DMS 273 (cell line): Measurements from ENCODE around the gene KIAA1191.
A peak's percentile ranks its signal among the peaks of the same experiment; 100 is the strongest.

Experiments used
- DNase-seq: peaks from one replicate; lab custom pipeline; 2025; ENCODE audit not compliant: unreplicated experiment; lab: John Stamatoyannopoulos, UW

The KIAA1191 gene

DNA sequence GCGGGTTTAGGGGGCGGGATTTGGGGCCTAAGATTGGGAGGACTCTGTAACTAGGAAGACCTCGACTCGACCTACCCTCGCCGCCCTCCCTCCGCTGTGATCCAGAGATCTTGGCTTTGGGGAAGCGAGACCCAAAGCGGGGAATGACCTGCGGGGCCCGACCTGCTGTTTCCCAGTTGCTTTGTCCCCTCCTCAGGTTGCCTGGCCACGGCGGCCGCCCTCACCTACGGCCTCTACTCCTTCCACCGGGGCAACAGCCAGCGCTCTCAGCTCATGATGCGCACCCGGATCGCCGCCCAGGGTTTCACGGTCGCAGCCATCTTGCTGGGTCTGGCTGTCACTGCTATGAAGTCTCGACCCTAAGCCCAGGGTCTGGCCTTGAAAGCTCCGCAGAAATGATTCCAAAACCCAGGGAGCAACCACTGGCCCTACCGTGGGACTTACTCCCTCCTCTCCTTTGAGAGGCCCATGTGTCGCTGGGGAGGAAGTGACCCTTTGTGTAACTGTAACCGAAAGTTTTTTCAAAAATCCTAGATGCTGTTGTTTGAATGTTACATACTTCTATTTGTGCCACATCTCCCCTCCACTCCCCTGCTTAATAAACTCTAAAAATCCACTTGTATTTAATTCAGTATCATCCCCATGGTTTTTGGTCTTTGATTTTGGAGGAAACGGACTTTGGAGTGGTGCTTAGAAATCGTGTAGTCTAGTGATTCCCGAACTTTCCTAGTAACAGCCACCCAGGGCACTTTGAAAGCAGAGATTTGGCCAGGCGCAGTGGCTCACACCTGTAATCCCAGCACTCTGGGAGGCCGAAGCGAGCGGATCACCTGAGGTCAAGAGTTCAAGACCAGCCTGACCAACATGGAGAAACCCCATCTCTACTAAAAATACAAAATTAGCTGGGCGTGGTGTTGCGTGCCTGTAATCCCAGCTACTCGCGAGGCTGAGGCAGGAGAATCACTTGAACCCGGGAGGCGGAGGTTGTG lies 27.9 kb upstream of the KIAA1191 start:
- no peak for DNase-seq

DNA sequence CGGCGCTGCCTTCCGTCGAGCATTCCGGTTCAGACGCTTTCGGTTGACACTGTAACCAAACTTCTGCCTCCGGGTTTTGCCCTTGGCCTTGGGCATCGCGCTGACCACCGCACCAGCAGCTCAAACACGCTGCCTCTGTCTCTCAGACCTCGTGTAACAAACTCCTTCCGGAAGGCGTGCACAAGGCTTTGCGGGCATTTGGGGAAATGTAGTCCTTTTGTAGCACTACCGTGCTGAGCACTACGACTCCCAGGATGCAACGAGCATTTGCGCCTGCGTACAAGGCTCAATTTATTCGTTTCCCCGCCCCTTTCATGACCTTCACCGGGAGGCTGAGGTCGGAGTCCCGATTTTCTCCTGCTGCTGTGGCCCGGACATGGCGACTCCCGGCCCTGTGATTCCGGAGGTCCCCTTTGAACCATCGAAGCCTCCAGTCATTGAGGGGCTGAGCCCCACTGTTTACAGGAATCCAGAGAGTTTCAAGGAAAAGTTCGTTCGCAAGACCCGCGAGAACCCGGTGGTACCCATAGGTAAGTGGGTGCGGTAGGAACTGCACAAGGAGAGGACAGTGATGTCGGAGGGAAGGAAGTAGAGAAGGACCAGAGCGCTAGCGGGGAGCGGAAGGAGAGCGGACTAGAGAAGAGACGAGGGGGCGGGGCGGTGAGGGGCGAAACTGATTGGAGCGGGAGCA lies 27.0 kb upstream of the KIAA1191 start, which contains the start of the genes HIGD2A and NOP16:
Gene HIGD2A, plus strand, starts transcription at position 308 of the 691 bp plus-strand sequence. Its CDS starts 69 bp downstream, at position 377.
Gene NOP16, minus strand, starts transcription at position 155 of the 691 bp plus-strand sequence. Its CDS starts 59 bp downstream, at position 96.
- DNase-seq = peak; percentile 100

DNA sequence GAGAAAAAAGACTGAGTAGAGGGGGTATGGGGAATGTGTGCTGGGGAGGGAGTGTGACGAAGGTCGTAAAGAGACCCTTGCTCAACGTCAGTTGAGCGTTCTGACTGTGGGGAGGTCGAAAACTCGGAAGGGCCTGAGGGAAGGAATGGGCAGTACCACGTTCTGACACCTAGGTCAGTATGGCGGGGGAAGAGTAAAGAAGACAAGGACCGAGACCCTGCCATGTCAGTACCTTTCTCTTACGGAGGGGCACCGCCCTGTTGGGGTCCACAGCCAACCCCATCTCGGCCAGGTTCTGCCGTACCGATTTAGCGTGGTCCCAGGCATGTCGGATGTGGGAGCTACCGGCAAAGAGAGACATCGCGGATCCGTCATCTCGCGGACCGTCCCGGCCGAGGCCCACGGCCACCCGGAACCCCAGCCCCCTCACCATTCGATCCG lies 26.5 kb upstream of the KIAA1191 start:
- peak; percentile 61 for DNase-seq

DNA sequence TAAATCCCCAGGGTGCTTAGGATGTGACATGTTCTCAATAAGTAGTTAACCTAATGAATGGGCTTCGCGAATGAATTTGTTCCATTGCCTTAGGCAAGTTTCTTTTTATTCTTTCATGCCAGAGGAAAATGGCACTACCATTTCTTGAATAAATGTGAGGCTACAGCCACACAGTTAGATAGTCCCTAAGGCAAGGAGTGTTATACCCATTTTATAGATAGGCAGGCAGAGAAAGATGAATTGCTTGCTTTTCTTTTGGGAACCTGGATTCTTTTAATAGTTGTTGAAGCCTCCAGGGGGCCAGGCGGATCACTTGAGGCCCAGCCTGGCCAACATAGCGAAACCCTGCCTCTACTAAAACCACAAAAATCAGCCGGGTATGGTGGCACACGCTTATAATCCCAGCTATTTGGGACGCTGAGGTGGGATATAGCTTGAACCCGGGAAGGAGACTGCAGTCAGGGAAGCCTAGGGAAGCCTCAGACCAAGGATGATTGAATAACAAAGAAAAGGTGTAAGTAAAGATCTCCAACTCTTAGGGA lies 25.9 kb upstream of the KIAA1191 start:
- peak; percentile 27 for DNase-seq

DNA sequence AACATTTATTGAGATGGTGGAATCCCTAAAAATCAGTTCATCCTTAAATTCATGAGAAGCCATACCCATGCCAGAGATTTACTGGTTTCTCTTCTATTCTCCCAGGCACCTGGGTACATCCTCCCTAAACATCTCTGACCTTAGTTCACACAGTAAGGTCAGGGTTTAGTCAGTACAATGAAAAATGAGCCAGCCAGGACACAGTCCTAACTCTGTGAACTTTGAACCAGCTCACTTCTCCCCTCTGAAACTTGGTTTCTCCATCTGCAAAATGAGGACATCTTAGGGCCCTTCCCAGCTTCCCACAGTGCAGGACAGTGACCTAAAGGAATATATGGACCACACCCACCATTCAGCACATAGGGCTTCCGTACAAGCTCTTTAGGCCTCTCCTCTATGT lies 24.9 kb upstream of the KIAA1191 start:
- DNase-seq = no peak

DNA sequence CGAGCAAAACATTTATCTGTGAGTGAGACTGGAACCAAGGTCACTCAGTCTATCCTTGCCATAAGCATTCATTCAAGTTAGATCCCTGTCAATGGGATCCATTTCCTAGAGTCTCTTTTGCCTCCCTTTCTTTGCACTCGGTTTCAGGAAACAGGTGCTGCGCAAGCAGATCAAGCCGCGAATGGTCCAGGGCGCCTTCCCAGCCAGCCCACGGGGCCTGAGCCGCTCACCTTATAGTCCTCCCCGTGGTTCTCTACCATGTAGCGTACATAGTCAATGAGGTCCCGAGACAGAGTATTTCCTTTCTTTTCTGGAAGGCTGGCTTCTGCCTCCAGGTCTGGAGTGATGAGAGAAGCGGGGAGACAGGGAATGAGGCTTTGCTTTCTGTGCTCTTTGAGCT lies 23.4 kb upstream of the KIAA1191 start:
- no peak for DNase-seq

DNA sequence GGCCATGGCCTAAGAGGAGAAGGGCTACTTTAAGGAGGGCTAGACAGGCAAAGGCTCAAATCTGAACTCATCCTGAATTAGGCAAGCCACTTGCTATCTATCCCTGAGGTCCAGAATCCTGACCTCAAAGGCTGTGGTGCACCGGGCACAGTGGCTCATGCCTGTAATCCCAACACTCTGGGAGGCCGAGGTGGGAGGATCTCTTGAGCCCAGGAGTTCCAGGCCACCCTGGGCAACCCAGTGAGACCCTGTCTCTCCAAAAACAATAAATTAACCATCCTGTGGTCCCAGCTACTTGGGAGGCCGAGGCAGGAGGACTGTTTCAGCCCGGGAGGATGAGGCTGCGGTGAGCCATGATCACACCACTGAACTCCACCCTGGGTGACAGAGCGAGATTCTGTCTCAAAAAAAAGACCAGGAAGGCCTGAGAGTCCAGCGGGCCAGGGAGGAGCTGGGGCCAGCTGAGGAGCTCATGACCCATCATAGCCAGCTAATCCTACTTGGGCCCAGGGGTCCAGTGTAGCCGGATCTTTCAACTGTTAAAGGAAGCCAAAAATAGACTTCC lies 22.9 kb upstream of the KIAA1191 start:
- DNase-seq = no peak

DNA sequence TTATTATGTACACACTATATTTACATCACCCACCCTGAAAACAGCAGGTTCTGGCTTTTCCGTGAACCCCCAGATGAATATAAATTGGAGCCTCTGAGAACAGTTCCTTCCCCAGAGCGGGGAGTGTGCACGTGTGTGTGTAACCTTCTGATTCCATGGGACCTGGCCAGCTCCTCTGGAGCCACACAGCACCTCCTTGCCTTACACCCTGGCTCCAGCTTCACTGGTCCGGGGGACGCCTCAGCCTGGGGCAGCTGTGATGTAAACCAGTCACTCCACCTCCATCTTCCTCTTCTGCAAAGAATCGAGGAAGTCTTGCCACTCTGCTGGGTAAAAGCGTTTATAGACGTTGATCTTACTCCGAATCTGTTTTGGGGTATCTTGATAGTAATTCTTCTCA lies 22.4 kb upstream of the KIAA1191 start:
- no peak for DNase-seq

DNA sequence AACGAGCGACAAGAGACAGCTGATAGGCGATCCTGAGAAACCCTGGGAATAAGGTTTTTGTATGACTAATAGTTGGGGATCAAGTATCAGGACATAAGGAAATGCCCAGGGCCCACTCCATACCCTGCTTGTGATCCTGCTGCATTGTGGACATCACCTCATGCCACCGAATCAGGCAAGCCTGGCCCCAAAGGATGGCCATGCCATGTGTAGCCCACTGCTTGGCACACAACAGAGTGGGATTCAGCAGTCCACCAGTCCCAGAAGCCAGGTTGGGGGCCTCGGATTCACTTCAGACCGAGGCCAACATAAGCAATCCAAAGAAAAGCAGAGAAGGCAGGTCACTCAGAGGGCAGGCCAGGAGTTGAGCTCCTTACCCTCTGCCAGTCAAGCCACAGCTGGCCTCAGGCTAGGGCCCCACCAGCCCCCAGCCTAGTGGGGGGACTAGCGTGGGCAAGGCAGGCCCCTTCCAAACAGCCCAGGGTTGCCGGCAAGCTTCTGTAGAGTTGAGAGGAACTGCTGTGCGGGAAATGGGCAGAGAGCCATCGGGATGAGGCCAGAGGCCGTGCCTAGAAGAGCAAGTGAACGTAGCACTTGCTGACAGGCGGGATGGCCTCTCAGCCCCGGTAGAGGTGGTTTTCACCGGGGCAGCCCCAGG lies 21.8 kb upstream of the KIAA1191 start:
- DNase-seq = peak; percentile 47

DNA sequence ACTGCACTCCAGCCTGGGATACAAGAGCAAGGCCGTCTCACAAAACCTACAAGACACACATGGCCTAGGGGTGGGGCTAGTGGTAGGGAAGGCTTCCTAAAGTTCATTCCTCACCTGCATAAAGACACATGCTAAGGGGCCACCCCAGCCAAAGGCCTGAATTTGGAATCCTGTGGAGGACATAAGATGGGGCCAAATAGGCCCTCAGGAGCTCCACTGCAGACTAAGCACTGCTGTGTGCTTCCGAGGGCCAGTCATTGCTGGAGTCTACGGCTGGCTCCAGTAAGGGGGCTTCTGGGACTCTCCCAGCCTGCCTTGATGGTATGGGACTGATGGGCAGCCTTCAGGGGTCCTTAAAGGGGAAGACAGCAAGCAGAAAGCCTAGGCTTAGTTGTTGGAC lies 21.2 kb upstream of the KIAA1191 start:
- DNase-seq = no peak

DNA sequence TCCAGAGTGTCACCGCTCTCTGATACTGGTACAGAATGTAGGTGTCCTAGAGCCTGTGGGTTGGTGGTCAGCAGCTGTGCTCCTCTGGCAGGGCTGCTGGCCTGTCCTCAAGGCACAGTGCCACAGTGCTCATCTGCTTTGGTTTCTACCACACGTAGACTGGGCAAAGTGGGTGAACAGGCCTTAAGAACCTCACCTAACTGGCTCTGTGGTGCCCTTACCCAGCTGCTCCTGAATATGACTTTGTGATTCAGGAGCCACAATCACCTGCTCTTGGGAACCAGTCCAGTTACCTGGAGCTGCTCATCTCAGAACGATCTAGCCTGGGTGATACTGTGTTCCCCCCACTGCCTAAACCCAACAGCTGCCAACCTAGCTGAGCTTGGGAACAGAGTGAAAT lies 20.4 kb upstream of the KIAA1191 start:
- DNase-seq = no peak

DNA sequence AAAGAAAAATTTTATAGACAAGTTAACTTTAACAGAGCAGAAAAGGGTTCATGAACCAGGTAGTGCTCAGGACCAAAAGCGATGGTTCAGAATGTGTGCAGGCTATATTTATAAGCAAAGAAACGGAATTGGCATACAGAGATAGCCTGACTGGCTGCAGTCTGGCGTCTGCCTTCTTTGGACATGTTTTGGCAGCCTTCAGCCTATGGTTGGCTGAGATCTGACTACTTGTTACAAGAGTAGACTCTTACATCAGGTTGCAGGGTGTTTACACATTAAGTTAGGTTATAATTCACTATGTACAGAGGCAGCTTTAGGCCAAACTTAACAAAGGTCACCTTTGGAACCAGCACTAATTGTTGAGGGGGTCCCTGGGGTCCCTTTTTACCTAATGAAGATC lies 19.9 kb upstream of the KIAA1191 start:
- DNase-seq = peak; percentile 29

DNA sequence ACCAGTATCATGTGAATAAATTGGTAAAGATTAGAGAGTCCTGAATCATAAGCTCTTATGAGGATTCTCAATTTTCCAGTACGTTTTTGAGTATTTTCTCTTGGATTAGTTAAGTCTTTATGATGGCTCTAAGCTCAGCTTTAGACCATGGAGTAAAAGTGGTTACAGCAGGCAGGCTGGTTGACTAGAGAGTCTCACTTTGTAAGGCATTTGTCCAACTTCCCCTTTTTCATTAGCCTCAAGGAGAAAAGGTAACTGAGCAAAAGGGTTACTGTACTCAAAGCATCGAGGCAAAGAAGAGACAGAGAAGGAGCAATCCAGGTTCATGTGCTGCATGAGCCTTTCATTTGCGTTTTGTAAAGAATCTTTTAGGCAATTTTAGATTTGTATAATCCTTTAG lies 18.3 kb upstream of the KIAA1191 start:
- no peak for DNase-seq

DNA sequence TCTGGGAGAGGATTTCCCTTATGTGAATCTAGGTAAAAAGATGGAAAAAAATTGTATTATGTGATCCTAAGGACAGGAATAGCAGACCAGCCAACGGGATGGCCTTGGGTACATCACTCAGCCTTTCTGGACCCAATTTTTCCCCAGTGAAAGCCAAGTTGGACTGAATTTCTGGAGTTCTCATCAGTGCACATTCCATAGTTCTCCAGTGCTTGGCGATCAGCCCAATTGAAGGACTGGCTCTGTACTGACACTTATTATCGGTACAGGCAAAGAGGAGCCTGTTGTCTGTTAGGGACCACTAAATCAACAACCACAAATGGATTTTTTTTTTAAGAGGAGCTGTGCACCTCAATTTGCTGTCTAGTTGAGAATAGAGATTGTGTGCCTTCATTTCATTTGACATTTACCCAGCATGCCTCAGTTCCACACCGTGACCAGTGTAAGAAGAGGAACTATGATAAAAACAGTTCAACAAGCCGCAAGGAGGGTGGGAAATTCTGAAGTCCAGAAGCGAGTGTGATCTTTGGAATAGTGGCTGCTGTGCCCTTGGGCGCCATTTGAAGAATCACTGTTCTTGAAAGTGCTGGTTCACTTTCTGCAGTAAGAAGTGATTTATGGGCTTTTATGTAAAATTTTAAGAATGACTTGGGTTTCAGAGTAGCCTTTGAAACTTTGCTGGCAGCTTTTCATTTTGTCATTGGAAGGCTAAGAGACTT lies 11.7 kb upstream of the KIAA1191 start:
- DNase-seq = no peak

DNA sequence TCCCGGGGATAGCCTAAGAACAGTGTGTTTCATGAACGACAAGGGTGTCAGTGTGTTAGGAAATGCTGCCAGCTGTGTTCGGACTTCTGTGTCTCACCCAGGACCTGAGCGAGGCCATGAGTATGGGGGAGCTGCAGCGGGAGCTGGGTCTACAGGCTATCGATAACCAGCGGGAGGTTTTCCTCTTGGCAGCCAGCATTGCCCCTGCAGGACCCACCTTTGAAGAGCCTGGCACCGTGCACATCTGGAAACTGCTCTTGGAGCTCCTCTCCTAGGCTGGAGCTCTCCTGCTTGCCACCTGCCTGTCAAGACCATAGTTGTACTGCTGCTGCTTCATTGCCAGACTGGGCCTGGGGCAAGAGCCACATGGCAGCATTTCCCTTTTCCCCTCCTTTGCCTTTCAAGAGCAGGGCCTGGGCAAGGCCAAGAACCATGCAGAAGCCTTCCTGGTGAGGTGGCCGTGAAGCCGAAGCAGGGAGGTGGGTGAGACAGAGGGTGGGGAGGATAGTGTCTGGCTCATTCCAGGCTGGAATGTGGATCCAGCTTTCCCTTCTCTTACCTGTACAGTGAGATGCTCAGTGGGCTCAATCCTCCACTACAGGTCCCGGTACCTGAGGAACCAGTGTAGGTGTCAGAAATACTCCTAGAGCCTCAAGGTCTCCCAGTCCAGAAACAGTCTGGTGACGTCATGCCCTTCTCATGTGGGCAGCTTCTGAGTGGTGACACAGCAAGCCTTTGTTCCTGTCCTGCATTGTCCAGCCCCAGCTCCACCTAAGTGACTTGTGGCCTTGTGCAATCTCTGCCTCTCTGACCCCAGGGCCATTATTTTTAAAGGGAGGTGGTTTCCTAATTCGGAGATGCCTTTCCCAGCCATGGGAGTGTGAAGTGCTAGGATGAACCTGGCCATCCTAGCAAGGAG lies 10.3 kb upstream of the KIAA1191 start:
- no peak for DNase-seq

DNA sequence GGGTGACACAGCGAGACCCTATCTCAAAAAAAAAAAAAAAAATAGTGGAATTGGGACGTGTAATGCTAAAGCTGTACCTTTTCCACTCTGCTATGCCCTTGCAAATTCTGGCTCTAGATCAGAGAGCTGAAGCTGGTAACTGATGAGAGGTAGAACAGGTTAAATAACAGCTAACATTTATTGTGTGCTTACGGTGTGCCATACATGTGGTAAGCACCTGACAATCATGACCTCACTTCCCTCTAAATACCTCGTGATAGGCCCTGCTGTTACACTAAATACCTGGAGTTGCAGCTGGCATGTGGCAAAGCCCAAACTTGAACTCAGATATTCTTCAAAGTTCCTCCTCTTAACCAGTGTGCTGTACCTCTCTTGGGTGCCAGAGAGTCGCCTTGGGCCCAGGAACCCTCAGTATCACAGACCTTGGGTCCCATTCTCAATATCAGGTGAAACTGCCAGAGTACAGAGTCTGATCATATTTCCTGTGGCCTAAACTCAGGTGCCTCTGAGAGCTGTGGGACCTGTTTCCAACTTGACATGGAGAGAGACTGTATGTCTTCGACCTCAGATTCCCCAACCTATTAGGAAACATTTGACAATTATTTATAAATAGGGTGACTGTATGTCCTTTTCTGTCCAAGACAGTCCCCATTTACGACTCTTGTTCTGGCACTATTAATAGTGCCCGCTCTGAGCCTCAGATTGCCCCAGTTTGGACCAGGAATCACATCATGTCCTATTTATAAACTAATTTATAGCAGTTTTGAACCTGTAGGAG lies 8.6 kb upstream of the KIAA1191 start:
- no peak for DNase-seq

DNA sequence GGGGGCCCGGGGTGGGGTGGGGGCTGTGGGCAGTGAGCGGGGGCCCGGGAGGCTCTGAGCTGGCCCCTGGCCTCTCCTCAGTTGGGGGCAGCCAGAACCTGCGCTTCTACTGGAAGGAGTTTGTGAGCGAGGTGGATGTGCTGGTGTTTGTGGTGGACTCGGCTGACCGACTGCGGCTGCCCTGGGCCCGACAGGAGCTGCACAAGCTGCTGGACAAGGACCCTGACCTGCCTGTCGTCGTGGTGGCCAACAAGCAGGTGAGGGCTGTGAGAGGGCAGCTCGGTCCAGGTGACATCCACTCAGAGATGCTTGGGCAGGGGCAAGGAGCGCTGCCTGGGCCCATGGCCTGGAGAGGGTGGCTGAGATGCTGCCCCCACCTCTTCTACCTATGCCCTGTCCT lies 7.2 kb upstream of the KIAA1191 start:
- DNase-seq = no peak

DNA sequence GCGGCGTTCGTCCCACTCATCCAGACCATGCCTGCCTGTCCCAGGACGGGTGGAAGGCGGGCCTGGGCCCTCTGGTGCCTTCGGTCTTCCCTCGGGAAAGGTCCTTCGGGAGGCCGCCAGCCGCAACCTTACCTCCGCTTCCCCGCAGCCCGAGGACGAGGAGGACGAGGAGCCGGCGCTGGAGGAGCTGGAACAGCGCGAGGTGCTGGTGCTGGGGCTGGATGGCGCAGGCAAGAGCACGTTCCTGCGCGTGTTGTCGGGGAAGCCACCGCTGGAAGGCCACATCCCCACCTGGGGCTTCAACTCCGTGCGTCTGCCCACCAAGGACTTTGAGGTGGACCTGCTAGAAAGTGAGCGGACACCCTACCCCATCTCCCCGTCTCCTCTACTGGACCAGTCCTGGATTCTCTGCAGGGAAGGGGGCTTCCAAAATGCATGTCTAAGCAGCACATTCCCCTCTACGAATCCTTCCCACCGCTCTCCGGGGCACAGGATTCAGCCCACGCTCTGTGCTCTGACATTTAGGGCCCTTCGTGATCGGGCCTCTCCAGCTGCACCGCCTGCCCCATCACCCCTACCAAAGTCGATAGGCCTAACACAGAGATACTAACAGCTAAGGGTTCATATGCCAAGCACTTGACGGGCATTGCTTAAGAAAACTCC lies 4.8 kb upstream of the KIAA1191 start:
- no peak for DNase-seq
